Lower lobe of right lung (tissue), 2 donors: Measurements from ENCODE around the gene MAPK8IP1. TPM values are rescaled to one million over a fixed set of nuclear protein-coding genes. Genes with fewer than 3 reads are reported as not detected.
A peak's percentile ranks its signal among the peaks of the same experiment; 100 is the strongest.

ENCODE experiments used
- ATAC-seq, 2 donors: fragments of 200-7000 bp; cut with Tn5 transposase; one replicate each; pipeline ENCODE4 v1.9.1; 2020 to 2022; ENCODE audit warnings: mild to moderate bottlenecking in 2 of 2, moderate library complexity in 2 of 2
- DNase-seq: peaks from one replicate; pipeline ENCODE4 v3.0.0-alpha.2; 2020
- H3K27ac ChIP-seq: fragments of 200-600 bp; one replicate; pipeline ENCODE4 v1.8.0; 2022
- H3K27me3 ChIP-seq: fragments of 200-600 bp; one replicate; pipeline ENCODE4 v1.8.0; 2022; ENCODE audit warnings: low read depth
- H3K36me3 ChIP-seq: fragments of 200-600 bp; one replicate; pipeline ENCODE4 v1.8.0; 2022; ENCODE audit warnings: mild to moderate bottlenecking
- H3K4me1 ChIP-seq: fragments of 200-600 bp; one replicate; pipeline ENCODE4 v1.8.0; 2022
- H3K4me3 ChIP-seq: fragments of 200-600 bp; one replicate; pipeline ENCODE4 v1.8.0; 2022; ENCODE audit warnings: mild to moderate bottlenecking
- H3K9me3 ChIP-seq: fragments of 200-600 bp; one replicate; pipeline ENCODE4 v1.8.0; 2022
- intact Hi-C: fragments of 100-400 bp; cut with DNase I; formaldehyde crosslinking; loops from one replicate; pipeline ENCODE4 v1.11.0; 2022
- total RNA-seq: library from RNA; stranded (reverse); fragmentation: NEBNext Ultra II Directional; extraction: Animal tissue kit (Norgen Biotek cat#: 25700); gene quantifications from one replicate; pipeline ENCODE4 v1.2.1, GENCODE V29; 2021
- TF ChIP-seq, protein P1 (sequence below): fragments of 200-600 bp; IDR thresholded peaks from one replicate; pipeline ENCODE4 v1.8.0; 2022; ENCODE audit warnings: antibody characterized with exemption, mild to moderate bottlenecking
- donor health status: DM: no; HTN: yes; CAD: no; lungs with severe emphysema.

MAPK8IP1 gene
- total RNA-seq, 1 donor from 2014 or later, result 7.3 TPM

DNA sequence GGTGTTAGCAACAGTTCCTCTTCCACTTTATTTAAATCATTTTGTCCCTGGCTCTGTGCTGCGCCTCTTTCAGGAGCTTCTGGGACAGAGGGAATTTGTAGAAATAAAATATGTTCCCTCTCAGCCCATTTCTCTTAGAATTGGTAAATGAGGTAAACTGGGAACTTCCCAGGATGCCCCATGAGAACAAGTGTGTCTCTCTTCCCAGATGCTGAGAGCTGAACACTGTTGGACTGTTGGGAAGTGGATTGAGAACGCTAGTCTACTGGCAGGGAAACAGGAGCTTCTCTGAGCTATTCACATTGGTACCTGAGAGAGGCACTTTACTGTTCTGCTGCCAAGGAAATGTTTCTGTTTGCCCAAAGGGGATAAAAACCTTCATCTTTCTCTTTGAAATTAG lies 34.2 kb upstream of the MAPK8IP1 start:
- TF ChIP-seq, protein P1, sequence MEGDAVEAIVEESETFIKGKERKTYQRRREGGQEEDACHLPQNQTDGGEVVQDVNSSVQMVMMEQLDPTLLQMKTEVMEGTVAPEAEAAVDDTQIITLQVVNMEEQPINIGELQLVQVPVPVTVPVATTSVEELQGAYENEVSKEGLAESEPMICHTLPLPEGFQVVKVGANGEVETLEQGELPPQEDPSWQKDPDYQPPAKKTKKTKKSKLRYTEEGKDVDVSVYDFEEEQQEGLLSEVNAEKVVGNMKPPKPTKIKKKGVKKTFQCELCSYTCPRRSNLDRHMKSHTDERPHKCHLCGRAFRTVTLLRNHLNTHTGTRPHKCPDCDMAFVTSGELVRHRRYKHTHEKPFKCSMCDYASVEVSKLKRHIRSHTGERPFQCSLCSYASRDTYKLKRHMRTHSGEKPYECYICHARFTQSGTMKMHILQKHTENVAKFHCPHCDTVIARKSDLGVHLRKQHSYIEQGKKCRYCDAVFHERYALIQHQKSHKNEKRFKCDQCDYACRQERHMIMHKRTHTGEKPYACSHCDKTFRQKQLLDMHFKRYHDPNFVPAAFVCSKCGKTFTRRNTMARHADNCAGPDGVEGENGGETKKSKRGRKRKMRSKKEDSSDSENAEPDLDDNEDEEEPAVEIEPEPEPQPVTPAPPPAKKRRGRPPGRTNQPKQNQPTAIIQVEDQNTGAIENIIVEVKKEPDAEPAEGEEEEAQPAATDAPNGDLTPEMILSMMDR, result no peak
- Histone ChIP-seq H3K4me3 (no peak overlapping the region), H3K27me3 (no peaks in the 10 kb centered on the region), H3K36me3 (peaks cover 11% of the 10 kb centered on the region), H3K27ac (peak overlapping the region; percentile 38), H3K4me1 (peaks cover 90% of the 10 kb centered on the region), H3K9me3 (no peaks in the 10 kb centered on the region)
- intact Hi-C loops, result no loop called here
- no peak for DNase-seq
- ATAC-seq, result no peak

DNA sequence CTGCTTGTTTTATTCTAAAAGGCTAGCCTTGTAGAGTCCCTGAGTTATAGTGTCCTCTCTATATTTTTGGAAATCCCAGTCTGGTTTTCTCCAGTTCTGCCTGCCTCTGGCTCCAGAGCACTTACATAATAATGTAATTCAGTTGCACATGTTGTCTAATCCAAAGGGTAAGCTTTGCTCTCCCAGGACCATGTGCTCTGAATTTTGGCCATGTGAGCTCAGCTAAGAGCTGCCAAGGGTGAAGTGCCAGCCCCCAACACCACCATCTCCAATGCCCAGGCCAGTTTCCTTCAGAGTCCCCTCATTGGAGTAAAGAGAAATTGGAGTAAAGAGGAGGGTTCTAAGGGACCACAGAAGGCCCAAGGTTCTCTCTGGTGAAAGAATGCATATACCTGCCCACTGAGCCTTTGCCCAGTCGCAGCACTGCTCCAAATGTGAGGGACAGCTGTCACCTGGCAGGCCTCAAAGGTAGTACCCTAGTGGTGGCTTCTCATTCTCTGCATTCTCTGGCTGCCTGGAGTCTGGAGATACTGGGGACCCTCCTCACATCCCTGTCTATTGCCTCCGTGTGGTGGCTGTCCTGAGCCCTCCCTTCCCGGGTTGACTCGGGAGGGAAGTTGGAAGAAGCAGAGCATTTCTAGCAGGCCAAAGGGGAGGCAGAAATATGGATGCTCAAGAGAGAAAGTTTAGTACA lies 33.3 kb upstream of the MAPK8IP1 start:
- Histone ChIP-seq H3K4me3 (no peak overlapping the region), H3K36me3 (peaks cover 20% of the 10 kb centered on the region), H3K9me3 (no peaks in the 10 kb centered on the region), H3K27me3 (no peaks in the 10 kb centered on the region), H3K27ac (peak overlapping the region; percentile 38), H3K4me1 (peaks cover 92% of the 10 kb centered on the region)
- ATAC-seq, result no peak
- intact Hi-C loops, result no loop called here
- TF ChIP-seq, protein P1, result no peak
- no peak for DNase-seq

DNA sequence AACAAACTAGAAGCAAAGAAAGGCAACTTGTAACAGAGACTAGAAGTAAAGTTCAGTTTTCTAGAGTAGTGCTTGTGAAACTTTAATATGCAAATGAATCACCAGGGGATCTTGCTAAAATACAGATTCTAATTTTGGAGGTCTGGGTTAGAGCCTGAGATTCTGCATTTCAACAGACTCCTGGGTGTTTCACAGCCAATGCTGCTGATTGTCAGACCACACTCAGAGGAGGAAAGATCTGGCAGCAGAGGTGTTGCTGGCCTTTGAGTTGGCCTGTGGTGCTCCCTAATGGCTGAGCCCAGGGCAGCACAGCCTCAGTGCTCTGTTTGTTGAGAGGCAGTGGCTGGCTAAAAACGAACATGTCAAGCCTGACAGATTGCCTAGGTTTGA lies 32.7 kb upstream of the MAPK8IP1 start:
- no peak for ATAC-seq
- intact Hi-C loops, result no loop called here

DNA sequence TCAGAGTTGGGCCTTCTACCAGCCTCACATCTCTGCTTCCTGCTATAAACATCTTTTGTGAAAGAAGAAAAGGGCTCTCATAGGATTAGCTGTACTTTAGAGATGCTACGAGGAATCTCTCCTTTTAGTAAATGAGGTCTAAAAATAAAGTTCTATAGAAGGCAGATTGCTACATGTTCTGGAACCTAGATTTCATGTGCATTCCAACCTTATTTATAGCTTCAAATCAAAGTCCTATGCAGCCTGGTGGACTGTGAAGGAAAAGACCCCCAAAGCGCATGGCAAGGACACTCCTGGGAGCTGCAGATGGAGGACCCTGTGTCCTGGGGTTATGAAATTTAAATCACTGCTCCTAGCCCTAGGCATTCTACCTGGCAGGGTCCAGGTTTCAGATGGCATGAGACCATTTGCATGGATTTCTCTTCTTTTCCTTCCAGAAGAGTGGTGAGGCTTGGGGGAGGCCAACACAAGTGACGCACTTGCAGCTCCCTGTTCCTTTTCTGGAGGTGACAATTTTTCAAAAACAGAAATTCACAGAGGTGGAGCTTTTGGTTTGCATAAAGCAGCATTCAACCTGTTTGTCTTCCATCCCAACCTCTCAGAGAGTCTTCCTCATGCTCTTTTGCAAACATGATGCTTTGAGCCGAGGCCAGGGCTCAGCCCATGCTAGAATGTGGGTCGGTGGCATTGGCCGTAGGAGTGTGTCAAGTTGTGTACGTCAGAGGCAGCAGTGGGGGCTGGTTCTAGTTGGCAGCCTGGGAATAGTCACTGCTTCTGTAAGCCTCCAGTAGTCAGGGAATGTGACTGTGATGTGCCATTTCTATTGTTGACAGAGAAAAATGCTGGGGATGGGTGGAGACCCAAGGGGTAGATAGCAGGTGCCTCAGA lies 31.9 kb upstream of the MAPK8IP1 start:
- no peak for ATAC-seq
- no peaks in the 10 kb centered on the region for H3K9me3 ChIP-seq
- H3K36me3 ChIP-seq, result peaks cover 25% of the 10 kb centered on the region
- H3K27me3 ChIP-seq, result no peaks in the 10 kb centered on the region
- peaks cover 100% of the 10 kb centered on the region for H3K4me1 ChIP-seq
- TF ChIP-seq, protein P1, result no peak
- H3K4me3 ChIP-seq, result no peak overlapping the region
- DNase-seq, result no peak
- peak overlapping the region; percentile 19 for H3K27ac ChIP-seq
- intact Hi-C loops, result no loop called here

More for the DNA sequence above, 32.7 kb upstream of the MAPK8IP1 start:
- no peak for DNase-seq
- Histone ChIP-seq H3K9me3 (no peaks in the 10 kb centered on the region), H3K27ac (peak overlapping the region; percentile 38), H3K36me3 (peaks cover 23% of the 10 kb centered on the region), H3K4me3 (no peak overlapping the region), H3K27me3 (no peaks in the 10 kb centered on the region), H3K4me1 (peaks cover 98% of the 10 kb centered on the region)
- TF ChIP-seq, protein P1, result no peak

DNA sequence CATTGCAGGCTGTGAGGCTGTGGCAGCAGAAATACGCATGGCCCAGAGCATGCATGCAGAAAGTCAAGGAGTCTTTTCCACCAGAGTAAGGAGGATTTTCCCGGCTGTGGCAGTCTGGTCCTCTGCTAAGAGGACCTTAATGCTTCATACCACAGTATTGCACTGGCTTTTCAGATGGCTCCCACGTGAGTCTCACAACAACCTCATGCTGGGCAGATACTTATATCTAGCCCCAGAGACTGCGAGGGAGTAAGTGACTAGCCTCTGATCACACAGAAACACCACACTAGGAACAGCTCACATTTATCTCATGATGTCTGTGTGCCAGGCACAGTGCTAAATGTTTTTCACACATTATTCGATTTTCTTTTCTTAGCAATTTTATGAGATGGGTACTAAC lies 30.1 kb upstream of the MAPK8IP1 start:
- no peak for ATAC-seq
- no peak for DNase-seq
- Histone ChIP-seq H3K4me1 (peaks cover 100% of the 10 kb centered on the region), H3K9me3 (no peaks in the 10 kb centered on the region), H3K27me3 (no peaks in the 10 kb centered on the region), H3K27ac (peak overlapping the region; percentile 80), H3K4me3 (no peak overlapping the region), H3K36me3 (peaks cover 39% of the 10 kb centered on the region)
- TF ChIP-seq, protein P1, result no peak
- intact Hi-C loops, result no loop called here
